Activated CD4-positive, alpha-beta T cell treated with anti-CD3 and anti-CD28 coated beads, Interleukin-10, Interleukin-2, amounts not matched to agents 100 ng/mL and 50 ng/mL, durations not matched to agents 16 hours and 8 hours (primary cell): Measurements from ENCODE around the gene CREB5.
"Not testable (repeated sequence)": the region's sequence is repeated elsewhere in the genome, so short reads cannot be mapped to it uniquely, and the experiment has no call there.

ENCODE experiments used
- DNase-seq: peaks from one replicate; pipeline ENCODE4 v3.0.0-alpha.2; 2020

The CREB5 gene

GRCh38 chr7:28411876-28412662 is at the start of gene CREB5:
CREB5 (plus strand) TSS chr7:28412518; CDS start chr7:28412915, 397 bp downstream.
- DNase-seq, result no peak

GRCh38 chr7:28362812-28363211 is 49.5 kb upstream of the CREB5 start:
- no peak for DNase-seq

GRCh38 chr7:28364082-28364481 is 48.2 kb upstream of the CREB5 start:
- DNase-seq, result no peak

- no peak for DNase-seq
Observed at GRCh38 chr7:28369523-28369922, 42.8 kb upstream of the CREB5 start.

- no peak for DNase-seq
Observed at GRCh38 chr7:28371846-28372245, 40.5 kb upstream of the CREB5 start.

- DNase-seq, result no peak
Observed at GRCh38 chr7:28373990-28374389, 38.3 kb upstream of the CREB5 start.

GRCh38 chr7:28375729-28376128 is 36.6 kb upstream of the CREB5 start:
- no peak for DNase-seq

GRCh38 chr7:28376634-28377033 is 35.7 kb upstream of the CREB5 start:
- DNase-seq, result no peak

GRCh38 chr7:28378574-28379149 is 33.7 kb upstream of the CREB5 start:
- no peak for DNase-seq

- DNase-seq, result no peak
Observed at GRCh38 chr7:28381466-28381865, 30.9 kb upstream of the CREB5 start.

GRCh38 chr7:28382144-28382543 is 30.2 kb upstream of the CREB5 start:
- DNase-seq, result no peak

GRCh38 chr7:28383975-28384374 is 28.3 kb upstream of the CREB5 start:
- DNase-seq, result no peak

- DNase-seq, result peak; percentile 55
Observed at GRCh38 chr7:28389504-28390395, 22.6 kb upstream of the CREB5 start.

GRCh38 chr7:28390426-28390825 is 21.9 kb upstream of the CREB5 start:
- no peak for DNase-seq

- no peak for DNase-seq
Observed at GRCh38 chr7:28392289-28392688, 20.0 kb upstream of the CREB5 start.

- DNase-seq, result no peak
Observed at GRCh38 chr7:28395404-28395803, 16.9 kb upstream of the CREB5 start.

GRCh38 chr7:28395831-28396230 is 16.5 kb upstream of the CREB5 start:
- DNase-seq, result no peak

- no peak for DNase-seq
Observed at GRCh38 chr7:28397141-28397540, 15.2 kb upstream of the CREB5 start.

GRCh38 chr7:28400838-28401360 is 11.4 kb upstream of the CREB5 start:
- DNase-seq, result no peak

GRCh38 chr7:28401567-28401966 is 10.8 kb upstream of the CREB5 start:
- not testable (repeated sequence) for DNase-seq

GRCh38 chr7:28405662-28406061 is 6.7 kb upstream of the CREB5 start:
- DNase-seq, result no peak

- DNase-seq, result no peak
Observed at GRCh38 chr7:28406192-28406591, 6.1 kb upstream of the CREB5 start.

- DNase-seq, result no peak
Observed at GRCh38 chr7:28407651-28408050, 4.7 kb upstream of the CREB5 start.
